ENCODE measurements around the gene TEP1. TPM values are rescaled to one million over a fixed set of nuclear protein-coding genes. Genes with fewer than 3 reads are reported as not detected.

TEP1 gene
- total RNA-seq, 1 donor from 2014 or later, result 36.3 TPM

DNA sequence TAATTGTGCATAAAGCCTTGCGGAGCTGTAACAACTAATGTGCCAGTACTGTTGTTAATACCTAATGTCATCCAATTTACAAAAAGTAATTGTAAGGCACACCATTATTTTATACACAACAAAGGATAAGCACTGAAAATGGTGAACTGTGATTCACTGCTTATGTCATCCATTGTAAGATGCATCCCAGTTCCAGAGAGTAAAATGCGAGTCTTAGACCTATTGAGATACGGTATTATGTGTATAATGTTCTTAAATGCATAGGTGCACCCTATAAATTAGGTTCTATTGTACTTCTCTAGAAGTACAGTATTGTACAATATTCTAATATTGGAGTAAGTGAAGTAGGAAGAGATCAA, 69.5 kb downstream of the TEP1 start:
- intact Hi-C loops (cut with micrococcal nuclease), result loop anchor here (1.0 to 5.0 kb wide), 10 partner anchors 11 to 758 kb away; partner anchors contain the start of genes APEX1, CCNB1IP1, PIP4P1 and PNP

DNA sequence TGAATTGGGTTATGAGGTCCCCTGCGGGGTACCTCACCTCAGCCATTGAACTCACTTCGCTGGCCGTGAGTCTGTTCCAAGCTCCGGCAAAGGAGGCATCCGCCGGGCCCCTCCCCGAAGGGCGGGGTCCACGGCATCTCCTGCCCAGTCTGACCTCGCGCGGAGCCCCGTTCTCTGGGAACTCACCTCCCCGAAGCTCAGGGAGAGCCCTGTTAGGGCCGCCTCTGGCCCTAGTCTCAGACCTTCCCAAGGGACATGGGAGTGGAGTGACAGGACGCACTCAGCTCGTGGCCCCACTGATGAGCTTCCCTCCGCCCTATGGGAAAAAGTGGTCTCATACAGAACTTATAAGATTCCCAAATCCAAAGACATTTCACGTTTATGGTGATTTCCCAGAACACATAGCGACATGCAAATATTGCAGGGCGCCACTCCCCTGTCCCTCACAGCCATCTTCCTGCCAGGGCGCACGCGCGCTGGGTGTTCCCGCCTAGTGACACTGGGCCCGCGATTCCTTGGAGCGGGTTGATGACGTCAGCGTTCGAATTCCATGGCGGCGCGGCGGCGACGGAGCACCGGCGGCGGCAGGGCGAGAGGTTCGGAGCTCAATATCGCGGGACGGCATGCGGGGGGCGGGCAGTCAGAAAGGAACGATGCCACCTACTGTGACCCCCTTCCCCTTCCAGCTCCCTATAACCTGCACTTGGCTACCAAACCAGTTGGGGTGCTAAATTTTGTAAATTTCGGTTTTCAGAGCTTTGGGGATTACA, 70.0 kb downstream of the TEP1 start, which contains the start of gene PARP2:
Gene PARP2 (plus strand): TSS at position 544 of the 770 bp plus-strand sequence. CDS start 7 bp downstream, at position 551.
- intact Hi-C loops (cut with micrococcal nuclease), result loop anchor here (1.0 to 5.0 kb wide), 10 partner anchors 10 to 759 kb away; partner anchors contain the start of genes APEX1, CCNB1IP1, PIP4P1 and PNP

DNA sequence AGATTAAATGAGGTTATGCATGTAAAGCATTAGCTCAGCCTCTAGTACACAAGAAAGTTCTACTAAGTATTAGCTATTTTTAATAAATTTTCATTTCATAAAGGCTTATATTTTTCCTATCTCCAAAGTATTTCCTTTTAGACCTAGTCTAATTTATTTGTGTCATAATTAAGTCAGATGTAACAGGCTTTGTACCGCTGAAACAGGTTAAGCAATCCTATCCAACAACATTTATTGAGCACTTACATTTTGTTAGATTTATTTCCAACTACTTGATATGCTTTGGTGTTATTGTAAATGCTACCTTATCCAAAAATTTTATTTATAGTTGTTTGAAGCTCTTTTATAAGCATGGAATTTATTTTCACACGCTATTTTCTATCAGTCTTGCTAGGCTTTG, 71.7 kb downstream of the TEP1 start:
- intact Hi-C loops (cut with micrococcal nuclease), result loop anchor here (2.0 to 5.0 kb wide), 3 partner anchors 37 to 761 kb away; partner anchors contain the start of genes PNP, TMEM253 and TTC5

DNA sequence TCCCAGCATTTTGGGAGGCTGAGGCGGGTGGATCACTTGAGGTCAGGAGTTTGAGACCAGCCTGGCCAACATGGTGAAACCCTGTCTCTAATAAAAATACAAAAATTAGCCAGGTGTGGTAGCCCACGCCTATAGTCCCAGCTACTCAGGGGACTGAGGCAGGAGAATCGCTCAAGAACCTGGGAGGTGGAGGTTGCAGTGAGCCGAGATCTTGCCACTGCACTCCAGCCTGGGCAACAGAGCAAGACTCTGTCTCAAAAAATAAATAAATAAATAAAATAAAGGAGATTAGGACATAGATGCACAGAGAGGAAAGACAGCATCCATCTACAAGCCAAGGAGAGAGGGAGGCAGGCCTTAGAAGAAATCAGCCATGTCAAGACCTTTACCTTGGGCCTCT, 72.3 kb downstream of the TEP1 start:
- intact Hi-C loops (cut with micrococcal nuclease), result loop anchor here (5.0 kb wide), 1 partner anchor 761 kb away; the partner anchor contains the start of gene TMEM253

DNA sequence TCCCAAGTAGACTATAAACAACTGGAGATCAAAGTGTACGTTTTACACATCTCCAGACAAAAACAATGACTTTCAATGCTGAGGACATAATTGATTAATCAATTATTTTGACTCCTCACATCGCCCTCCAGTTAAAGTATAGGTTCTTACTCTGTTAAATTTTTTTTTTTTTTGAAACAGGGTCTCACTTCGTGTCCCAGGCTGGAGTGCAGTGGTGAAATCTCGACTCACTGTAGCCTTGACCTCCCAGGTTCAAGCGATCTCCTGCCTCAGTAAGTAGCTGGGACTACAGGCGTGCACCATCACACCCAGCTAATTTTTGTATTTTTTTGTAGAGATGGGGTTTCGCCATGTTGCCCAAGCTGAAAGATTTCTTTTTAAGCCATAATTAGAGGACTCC, 79.3 kb downstream of the TEP1 start:
- intact Hi-C loops (cut with micrococcal nuclease), result no loop called here

DNA sequence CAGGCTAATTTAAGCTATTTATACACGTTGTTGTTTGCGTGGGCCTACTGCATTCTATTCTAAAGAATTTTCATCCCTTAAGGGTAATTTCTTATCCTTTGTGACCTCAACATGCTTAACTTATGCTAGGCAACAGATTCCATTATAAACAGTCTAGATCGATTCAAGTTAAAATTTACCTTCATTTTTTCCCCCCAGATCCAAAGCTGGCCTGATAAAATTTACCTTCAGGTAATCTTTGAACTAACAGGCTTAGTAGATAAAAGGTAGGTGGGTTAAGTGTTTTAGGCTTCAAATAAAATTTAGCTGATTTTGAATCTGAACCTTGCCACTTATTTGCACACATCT, 79.8 kb downstream of the TEP1 start:
- intact Hi-C loops (cut with micrococcal nuclease), result loop anchor here (1.0 to 2.0 kb wide), 4 partner anchors 10 to 351 kb away; partner anchors contain the start of genes PARP2, PIP4P1, RNASE4 and TEP1

DNA sequence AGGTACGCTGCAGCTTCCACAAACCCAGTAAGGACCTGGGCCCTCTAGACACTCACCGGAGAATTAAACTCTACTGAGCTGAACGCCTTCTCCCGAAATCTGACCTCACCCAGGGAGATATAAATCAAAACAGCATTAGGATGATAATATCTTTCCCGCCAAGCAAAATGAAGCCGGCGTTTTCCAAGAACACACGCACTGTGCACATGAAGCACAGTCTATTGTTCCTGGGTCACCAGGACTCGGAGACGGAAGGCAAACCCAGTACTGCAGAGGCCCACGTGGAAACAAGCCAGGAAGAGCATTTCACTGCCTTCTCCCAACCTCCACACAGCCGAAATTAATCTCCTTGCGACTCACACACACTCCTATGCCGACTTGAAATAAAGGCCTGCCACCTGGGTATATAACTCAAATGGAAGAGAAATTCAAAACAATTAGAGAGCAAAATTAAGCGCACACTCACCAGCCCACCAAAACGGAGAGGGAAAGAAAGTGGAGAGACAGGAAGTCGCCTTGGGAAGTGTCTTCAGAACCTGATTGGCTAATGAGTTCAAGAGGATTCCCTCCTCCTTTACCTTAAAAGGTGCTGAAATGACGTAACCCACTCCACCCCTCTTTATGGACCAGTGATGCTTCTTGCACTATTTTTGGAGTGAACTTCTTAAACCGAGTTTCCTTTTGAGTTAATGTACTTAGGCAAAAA, 80.4 kb downstream of the TEP1 start, which contains the start of gene CCNB1IP1:
Gene CCNB1IP1 (minus strand): TSS at position 492 of the 706 bp plus-strand sequence. CDS start 16,756 bp downstream, outside the sequence.
- intact Hi-C loops (cut with micrococcal nuclease), result loop anchor here (1.0 to 2.0 kb wide), 4 partner anchors 10 to 352 kb away; partner anchors contain the start of genes PARP2, PIP4P1, RNASE4 and TEP1

DNA sequence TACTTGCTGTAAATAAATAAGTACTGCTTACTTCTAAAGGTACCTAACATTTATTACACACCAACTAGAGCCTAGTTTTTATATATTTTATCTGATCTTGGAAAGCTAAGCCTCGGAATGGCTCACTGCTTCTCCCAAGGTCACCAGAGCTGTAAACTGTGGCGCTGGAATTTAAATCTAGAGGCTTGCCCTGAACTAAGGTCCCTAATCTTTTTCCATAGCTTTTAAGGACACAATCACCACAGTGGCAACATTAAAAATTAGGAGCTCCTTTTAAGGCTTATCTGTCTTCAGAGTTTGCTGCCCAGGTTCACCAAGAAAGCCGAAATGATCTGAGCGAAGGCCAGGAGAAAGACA, 80.9 kb downstream of the TEP1 start:
- intact Hi-C loops (cut with micrococcal nuclease), result loop anchor here (2.0 kb wide), 3 partner anchors 80 to 352 kb away; partner anchors contain the start of genes PIP4P1, RNASE4 and TEP1

DNA sequence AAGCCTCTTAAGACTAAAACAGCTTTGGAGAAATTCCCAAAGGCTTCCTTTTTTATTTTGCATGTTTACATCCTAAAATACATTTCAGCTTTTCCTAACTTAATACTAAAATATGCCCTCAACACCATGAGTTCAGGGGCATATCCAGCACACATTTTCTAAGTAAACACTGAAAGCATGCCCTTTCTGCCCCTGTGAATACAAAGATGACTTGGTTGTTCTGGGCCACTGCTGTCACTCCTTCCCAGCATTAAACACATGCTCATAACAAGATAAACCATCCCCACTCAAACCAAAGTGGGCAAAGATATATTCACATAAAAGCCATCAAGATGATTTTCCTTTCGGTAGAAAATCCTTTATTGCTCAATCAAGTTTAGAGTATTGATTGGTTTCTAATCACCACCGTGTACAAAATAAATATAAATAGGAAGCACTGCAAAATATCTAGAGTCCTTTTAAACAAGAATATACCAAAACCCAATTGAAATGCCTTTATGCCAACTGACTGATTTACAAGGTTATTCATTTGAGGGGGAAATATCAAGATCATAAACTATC, 82.2 kb downstream of the TEP1 start:
- intact Hi-C loops (cut with micrococcal nuclease), result no loop called here

DNA sequence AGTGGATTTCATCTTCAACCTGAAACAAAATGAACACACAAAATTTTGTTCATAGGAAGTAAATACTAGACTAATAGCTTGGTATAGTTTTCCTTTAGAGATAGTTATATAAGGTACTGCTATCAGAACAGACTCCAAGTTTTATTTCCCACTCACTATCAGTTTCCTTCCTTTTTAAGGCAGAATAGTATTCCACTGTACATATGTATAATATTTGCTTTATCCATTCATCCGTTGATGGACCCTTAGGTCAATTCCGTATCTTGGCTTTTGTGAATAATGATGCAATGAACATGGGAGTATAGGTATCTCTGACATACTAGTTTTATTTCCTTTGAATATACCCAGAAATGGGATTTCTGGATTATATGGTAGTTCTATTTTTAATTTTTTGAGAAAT, 83.9 kb downstream of the TEP1 start:
- intact Hi-C loops (cut with micrococcal nuclease), result no loop called here

DNA sequence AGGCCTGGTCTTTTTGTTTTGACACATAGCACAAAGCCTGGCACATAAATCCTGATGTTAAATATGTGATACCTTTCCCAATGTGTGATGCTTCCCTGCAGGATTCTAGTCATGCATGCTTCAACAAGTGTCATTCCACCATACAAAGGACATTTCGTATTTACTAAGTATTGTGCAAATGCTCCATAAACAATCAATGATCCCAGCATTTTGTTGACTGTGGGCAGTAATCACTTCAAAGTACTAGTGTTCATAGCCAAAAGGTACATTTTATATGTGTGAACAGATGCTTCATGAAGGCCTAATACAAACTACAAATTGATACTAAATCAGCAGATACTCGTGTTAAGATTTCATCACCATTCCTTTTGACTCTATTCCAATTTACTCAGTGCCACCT, 84.6 kb downstream of the TEP1 start:
- intact Hi-C loops (cut with micrococcal nuclease), result no loop called here

DNA sequence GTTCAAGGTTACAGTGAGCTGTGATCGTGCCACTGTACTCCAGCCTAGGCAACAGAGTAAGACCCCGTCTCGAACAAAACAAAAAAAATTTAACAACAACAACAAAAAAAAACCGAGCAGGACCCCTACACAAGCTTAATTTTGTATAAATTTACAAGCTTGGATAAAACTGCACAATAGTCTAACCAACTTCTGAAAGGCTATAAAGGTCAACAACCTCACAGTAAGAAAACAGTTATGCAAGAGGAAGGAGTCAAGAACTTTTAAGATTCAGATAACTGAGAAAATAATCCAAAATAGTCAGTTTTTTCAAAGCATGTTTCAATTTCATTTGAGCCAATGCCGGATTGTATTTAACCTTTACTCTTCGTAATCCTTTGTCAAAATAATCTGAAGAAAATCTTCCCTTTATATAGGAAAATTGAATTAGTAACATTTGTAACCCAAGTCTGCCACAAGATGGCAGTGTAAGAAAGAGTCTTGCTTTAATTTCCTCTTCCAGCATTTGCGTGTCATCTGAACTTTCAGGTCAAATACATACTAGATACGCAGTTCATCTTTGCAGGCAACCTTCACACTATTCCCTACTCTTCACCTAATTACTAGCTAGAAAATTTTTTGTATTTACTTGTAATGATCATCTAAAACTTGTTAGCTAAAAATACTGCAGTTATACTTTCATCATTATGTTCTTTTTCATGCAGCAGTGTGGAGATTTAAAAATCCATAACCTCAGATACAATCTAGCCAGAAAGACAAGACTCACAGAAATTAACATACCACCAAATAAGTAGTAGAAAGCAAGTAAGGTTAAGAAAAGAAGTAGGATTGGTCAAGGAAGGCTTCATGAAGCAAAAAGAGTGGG, 86.1 kb downstream of the TEP1 start:
- intact Hi-C loops (cut with micrococcal nuclease), result loop anchor here (1.0 to 2.0 kb wide), 3 partner anchors 16 to 282 kb away; partner anchors contain the start of gene PARP2

DNA sequence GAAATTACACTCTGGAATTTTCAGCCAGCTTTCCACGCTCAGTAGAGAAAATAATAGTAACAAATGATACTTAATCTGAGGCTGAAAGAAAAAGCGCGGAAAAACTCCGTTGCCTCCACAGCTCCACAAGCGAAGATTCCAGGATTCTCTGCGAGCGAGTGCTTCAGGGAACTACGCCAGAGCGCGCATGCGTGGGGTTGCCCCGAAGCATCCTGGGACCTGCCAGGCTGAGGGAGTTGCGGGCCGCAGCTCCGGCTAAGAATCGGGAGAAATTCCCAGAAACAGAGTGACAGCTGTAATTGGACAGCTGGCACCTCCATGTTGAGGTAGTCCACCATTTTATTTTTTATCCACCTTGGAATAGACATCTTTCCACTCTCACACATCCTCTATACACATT, 95.6 kb downstream of the TEP1 start:
- intact Hi-C loops (cut with micrococcal nuclease), result no loop called here

Other genes starting within 250 kb of the TEP1 start
- gene OR11G2, start 222.6 kb downstream of the TEP1 start, total RNA-seq, result not detected in 2 replicates
- not detected in 2 replicates for gene OR11H6, start 189.8 kb downstream of the TEP1 start, total RNA-seq
- gene OR11H7, start 184.5 kb downstream of the TEP1 start, total RNA-seq, result not detected in 2 replicates
- gene OR11H4, start 174.2 kb downstream of the TEP1 start, total RNA-seq, result not detected in 2 replicates
- 24.5 and 24.6 TPM in 2 replicates for gene TTC5, start 107.5 kb downstream of the TEP1 start, total RNA-seq
- gene CCNB1IP1, start 80.2 kb downstream of the TEP1 start, total RNA-seq, result 26.3 and 28.5 TPM in 2 replicates
- 28.5 and 32.7 TPM in 2 replicates for gene PARP2, start 69.9 kb downstream of the TEP1 start, total RNA-seq
- 0.05 and 0.11 TPM in 2 replicates for gene KLHL33, start 22.7 kb upstream of the TEP1 start, total RNA-seq
- gene OSGEP, start 41.3 kb upstream of the TEP1 start, total RNA-seq, result 64.5 and 66.6 TPM in 2 replicates
- gene APEX1, start 41.7 kb upstream of the TEP1 start, total RNA-seq, result 169 and 170 TPM in 2 replicates
- 34.2 and 36.1 TPM in 2 replicates for gene PIP4P1, start 47.9 kb upstream of the TEP1 start, total RNA-seq
- 158 and 160 TPM in 2 replicates for gene PNP, start 55.9 kb upstream of the TEP1 start, total RNA-seq
- gene RNASE10, start 92.0 kb upstream of the TEP1 start, total RNA-seq, result 0.50 and 0.52 TPM in 2 replicates
- not detected in 2 replicates for gene RNASE9, start 147.5 kb upstream of the TEP1 start, total RNA-seq
- gene RNASE11, start 174.5 kb upstream of the TEP1 start, total RNA-seq, result not detected in 2 replicates
- gene RNASE12, start 177.9 kb upstream of the TEP1 start, total RNA-seq, result not detected in 2 replicates
- not detected in 2 replicates for gene OR6S1, start 228.2 kb upstream of the TEP1 start, total RNA-seq

All from T-helper 2 cell treated with Interferon-gamma antibody and Interleukin-4, amounts not matched to agents 100 ng/mL and 5 ng/mL, for 36 hours (primary cell).